SK-N-SH (cell line): ENCODE measurements around the gene DYNC1H1. TPM values are rescaled to one million over a fixed set of nuclear protein-coding genes. Genes with fewer than 3 reads are reported as not detected.

Experiments
- CTCF ChIA-PET: fragments of 300-600, 350-600 bp; formaldehyde crosslinking; extraction: SDS; loops from one replicate; lab custom pipeline; 2021; lab: Yijun Ruan, JAX
- POLR2A ChIA-PET: fragments of 350-600 bp; sonication (Branson Sonifier 250); formaldehyde crosslinking; extraction: SDS; loops from one replicate; lab custom pipeline; 2020; ENCODE audit warnings: antibody characterized with exemption, inconsistent platforms; lab: Yijun Ruan, JAX
- DNase-seq: peaks from one replicate; pipeline ENCODE4 v3.0.0; 2012
- H2AFZ ChIP-seq: fragments of 200-600 bp; sonication (generic); 2 replicates; pipeline ENCODE4 v1.8.1; 2016; ENCODE audit warnings: antibody characterized with exemption, mild to moderate bottlenecking, low read depth
- H3F3A ChIP-seq: fragments of 200-600 bp; sonication (generic); replicated peaks from 2 replicates; pipeline ENCODE3; 2016; ENCODE audit warnings: antibody characterized with exemption, mild to moderate bottlenecking; ENCODE audit not compliant: insufficient read depth
- H3K27ac ChIP-seq, 2 experiments: fragments of 200-500 bp in 1 of 2; fragments of 200-600 bp in 1 of 2; sonication (Bioruptor generic) in 1 of 2; sonication (generic), shearing (Covaris generic) in 1 of 2; 2 replicates each; pipeline versions ENCODE4 v1.5.1 to v1.6.1; 2014 to 2016; ENCODE audit warnings: low read depth in 2 of 2, inconsistent platforms in 1 of 2, low read length in 1 of 2, mild to moderate bottlenecking in 1 of 2, mixed read lengths in 1 of 2
- H3K27me3 ChIP-seq: fragments of 200-600 bp; sonication (generic), shearing (Covaris generic); 2 replicates; pipeline ENCODE4 v1.6.1; 2016; ENCODE audit warnings: mixed run types; ENCODE audit not compliant: insufficient read depth
- H3K36me3 ChIP-seq, 2 experiments: fragments of 200-500 bp in 1 of 2; fragments of 200-600 bp in 1 of 2; sonication (Bioruptor generic) in 1 of 2; sonication (generic) in 1 of 2; replicated peaks in 1 of 2; 2 replicates each; pipeline versions ENCODE3 to v1.5.1; 2014 to 2016; ENCODE audit warnings: low read length in 1 of 2, mild to moderate bottlenecking in 1 of 2; ENCODE audit not compliant: insufficient read depth in 2 of 2, control insufficient read depth in 1 of 2
- H3K4me1 ChIP-seq, 2 experiments: fragments of 200-500 bp in 1 of 2; fragments of 200-600 bp in 1 of 2; sonication (Bioruptor generic) in 1 of 2; sonication (generic), shearing (Covaris generic) in 1 of 2; 2 replicates each; pipeline versions ENCODE4 v1.5.1 to v1.6.1; 2014 to 2016; ENCODE audit warnings: low read depth in 1 of 2, low read length in 1 of 2, mixed run types in 1 of 2; ENCODE audit not compliant: insufficient read depth in 2 of 2, control insufficient read depth in 1 of 2
- H3K4me2 ChIP-seq: fragments of 200-600 bp; sonication (generic), shearing (Covaris generic); 2 replicates; pipeline ENCODE4 v1.6.1; 2017; ENCODE audit warnings: mixed run types
- H3K4me3 ChIP-seq, 2 experiments: fragments of 200-500 bp in 1 of 2; fragments of 200-600 bp in 1 of 2; sonication (Bioruptor generic) in 1 of 2; sonication (generic), shearing (Covaris generic) in 1 of 2; 2 replicates each; pipeline versions ENCODE4 v1.5.1 to v1.8.1; 2014 to 2016; ENCODE audit warnings: low read depth in 2 of 2, inconsistent platforms in 1 of 2, low read length in 1 of 2, mild to moderate bottlenecking in 1 of 2, mixed read lengths in 1 of 2, moderate library complexity in 1 of 2
- H3K79me2 ChIP-seq: fragments of 200-600 bp; sonication (generic); 2 replicates; pipeline ENCODE4 v1.8.1; 2017; ENCODE audit warnings: mild to moderate bottlenecking; ENCODE audit not compliant: insufficient read depth
- H3K9ac ChIP-seq: fragments of 200-600 bp; sonication (generic); 2 replicates; pipeline ENCODE4 v1.6.1; 2017; ENCODE audit warnings: mixed run types
- H3K9me2 ChIP-seq: fragments of 200-600 bp; sonication (generic); 2 replicates; pipeline ENCODE4 v1.6.1; 2017; ENCODE audit warnings: mixed run types
- H3K9me3 ChIP-seq: fragments of 200-600 bp; sonication (generic); 2 replicates; pipeline ENCODE4 v1.6.1; 2017; ENCODE audit warnings: mixed run types, mild to moderate bottlenecking, moderate library complexity
- H4K20me1 ChIP-seq: fragments of 200-600 bp; sonication (generic); 2 replicates; pipeline ENCODE4 v1.6.1; 2017; ENCODE audit warnings: mild to moderate bottlenecking, mixed run types; ENCODE audit not compliant: insufficient read depth
- CHD2 ChIP-seq: fragments of 150-350 bp; IDR thresholded peaks from 2 replicates; pipeline ENCODE4 v1.6.1; 2018; ENCODE audit warnings: low read length; ENCODE audit not compliant: partially characterized antibody
- EZH2phosphoT487 ChIP-seq: fragments of 200-600 bp; sonication (generic); IDR thresholded peaks from 2 replicates; pipeline ENCODE4 v1.6.1; 2017; ENCODE audit warnings: low read depth, mixed run types, mild to moderate bottlenecking, antibody characterized with exemption, moderate library complexity, borderline replicate concordance
- FOSL2 ChIP-seq: IDR thresholded peaks from 2 replicates; pipeline ENCODE4 v1.4.0; 2012; ENCODE audit warnings: low read depth, mild to moderate bottlenecking, moderate library complexity, borderline replicate concordance
- FOXJ3 ChIP-seq: sonication (generic); formaldehyde crosslinking; IDR thresholded peaks from 2 replicates; pipeline ENCODE4 v1.5.1; 2020; ENCODE audit warnings: mild to moderate bottlenecking, missing genetic modification reagents
- FOXM1 ChIP-seq: IDR thresholded peaks from 2 replicates; pipeline ENCODE4 v1.4.0; 2012; ENCODE audit warnings: low read depth, mild to moderate bottlenecking
- MEF2A ChIP-seq: IDR thresholded peaks from 2 replicates; pipeline ENCODE4 v1.4.0; 2012; ENCODE audit warnings: low read depth, borderline replicate concordance
- MXI1 ChIP-seq: IDR thresholded peaks from 2 replicates; pipeline ENCODE4 v1.6.1; 2012; ENCODE audit warnings: mild to moderate bottlenecking, low read depth, low read length, improper control_type of control experiment
- NRF1 ChIP-seq: IDR thresholded peaks from 2 replicates; pipeline ENCODE4 v1.6.1; 2012; ENCODE audit warnings: low read depth, mild to moderate bottlenecking, low read length
- POLR2AphosphoS5 ChIP-seq: IDR thresholded peaks from 2 replicates; pipeline ENCODE4 v1.6.1; 2012; ENCODE audit warnings: low read depth, low read length
- RXRA ChIP-seq: IDR thresholded peaks from 2 replicates; pipeline ENCODE4 v1.4.0; 2012; ENCODE audit warnings: low read depth, mild to moderate bottlenecking, borderline replicate concordance
- SMC3 ChIP-seq: IDR thresholded peaks from 2 replicates; pipeline ENCODE4 v1.6.1; 2012; ENCODE audit warnings: low read depth, low read length, improper control_type of control experiment
- TCF12 ChIP-seq: IDR thresholded peaks from 2 replicates; pipeline ENCODE4 v1.4.0; 2012
- TEAD4 ChIP-seq: IDR thresholded peaks from 2 replicates; pipeline ENCODE4 v1.4.0; 2012; ENCODE audit warnings: mild to moderate bottlenecking, borderline replicate concordance; ENCODE audit not compliant: insufficient read depth
- YY1 ChIP-seq: IDR thresholded peaks from 2 replicates; pipeline ENCODE4 v1.4.0; 2012; ENCODE audit warnings: low read depth, mild to moderate bottlenecking
- WGBS: methylation state at CpG from one replicate; pipeline ENCODE4 v1.1.6; 2017; ENCODE audit warnings: low lambda C conversion rate; 5-methylcytosine and 5-hydroxymethylcytosine counted together
- polyA plus RNA-seq, 3 experiments: library from polyadenylated mRNA; depleted of rRNA; stranded (reverse); fragments of >200 nt; gene quantifications; 2 replicates each; pipeline ENCODE4 v1.2.3, GENCODE V29; 2012
- TF ChIP-seq, protein P1 (sequence below): IDR thresholded peaks from 2 replicates; pipeline ENCODE4 v1.4.0; 2012; ENCODE audit warnings: low read depth, borderline replicate concordance
- TF ChIP-seq, protein P2 (sequence below): IDR thresholded peaks from 2 replicates; pipeline ENCODE4 v1.4.0; 2012; ENCODE audit warnings: low read depth, borderline replicate concordance
- TF ChIP-seq, protein P3 (sequence below): fragments of 150-350 bp; IDR thresholded peaks from 2 replicates; pipeline ENCODE4 v1.6.1; 2016; ENCODE audit warnings: mild to moderate bottlenecking, low read depth, low read length
- TF ChIP-seq, protein P4 (sequence below): fragments of 200-600 bp; sonication (generic); IDR thresholded peaks from 2 replicates; pipeline ENCODE4 v1.6.1; 2017; ENCODE audit warnings: antibody characterized with exemption, mild to moderate bottlenecking, moderate library complexity
- TF ChIP-seq, protein P5 (sequence below): IDR thresholded peaks from 2 replicates; pipeline ENCODE4; 2012

DYNC1H1 gene
- polyA plus RNA-seq, 1 of the 3 experiments (the other 2 are of a cell fraction), result 140 TPM

DNA sequence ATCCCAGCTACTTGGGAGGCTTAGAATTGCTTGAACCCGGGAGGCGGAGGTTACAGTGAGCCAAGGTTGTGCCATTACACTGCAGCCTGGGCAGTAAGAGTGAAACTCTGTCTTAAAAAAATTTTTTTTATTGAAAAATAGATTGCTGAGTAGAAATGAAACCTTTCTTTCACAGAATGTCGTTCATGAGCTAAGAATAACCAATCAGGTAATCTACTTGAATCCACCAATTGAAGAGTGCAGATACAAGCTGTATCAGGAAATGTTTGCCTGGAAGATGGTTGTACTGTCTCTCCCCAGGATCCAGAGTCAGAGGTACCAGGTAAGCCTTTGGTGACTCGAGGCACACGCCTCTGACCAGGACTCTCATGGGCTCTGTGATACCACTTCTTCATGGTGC, 27.0 kb downstream of the DYNC1H1 start:
- H3K4me2 ChIP-seq, result no peak overlapping the region
- H3K9me3 ChIP-seq, result no peaks in the 10 kb centered on the region
- H3K36me3 ChIP-seq, result peaks cover 79 to 90% of the 10 kb centered on the region in 2 experiments
- WGBS, result 85% methylated on average over 5 of the region's 5 CpGs
- H3K9me2 ChIP-seq, result no peaks in the 10 kb centered on the region
- no peak for DNase-seq
- H3K4me1 ChIP-seq, result peaks cover 0 to 1% of the 10 kb centered on the region in 2 experiments; a peak in 1 of 4 replicates
- H3K9ac ChIP-seq, result no peak overlapping the region
- H3K79me2 ChIP-seq, result peaks cover 46% of the 10 kb centered on the region
- ChIA-PET CTCF (interaction anchor here (0.7 to 1.7 kb wide), 2 partner anchors 30 to 284 kb away, joined by 3 to 11 read pairs; no protein-coding TSS in a partner anchor), POLR2A (no interaction called here)
- H3K27me3 ChIP-seq, result no peaks in the 10 kb centered on the region
- H3F3A ChIP-seq, result no peaks in the 10 kb centered on the region
- no peak overlapping the region for H3K4me3 ChIP-seq
- no peak overlapping the region for H2AFZ ChIP-seq
- TF ChIP-seq, protein P1, sequence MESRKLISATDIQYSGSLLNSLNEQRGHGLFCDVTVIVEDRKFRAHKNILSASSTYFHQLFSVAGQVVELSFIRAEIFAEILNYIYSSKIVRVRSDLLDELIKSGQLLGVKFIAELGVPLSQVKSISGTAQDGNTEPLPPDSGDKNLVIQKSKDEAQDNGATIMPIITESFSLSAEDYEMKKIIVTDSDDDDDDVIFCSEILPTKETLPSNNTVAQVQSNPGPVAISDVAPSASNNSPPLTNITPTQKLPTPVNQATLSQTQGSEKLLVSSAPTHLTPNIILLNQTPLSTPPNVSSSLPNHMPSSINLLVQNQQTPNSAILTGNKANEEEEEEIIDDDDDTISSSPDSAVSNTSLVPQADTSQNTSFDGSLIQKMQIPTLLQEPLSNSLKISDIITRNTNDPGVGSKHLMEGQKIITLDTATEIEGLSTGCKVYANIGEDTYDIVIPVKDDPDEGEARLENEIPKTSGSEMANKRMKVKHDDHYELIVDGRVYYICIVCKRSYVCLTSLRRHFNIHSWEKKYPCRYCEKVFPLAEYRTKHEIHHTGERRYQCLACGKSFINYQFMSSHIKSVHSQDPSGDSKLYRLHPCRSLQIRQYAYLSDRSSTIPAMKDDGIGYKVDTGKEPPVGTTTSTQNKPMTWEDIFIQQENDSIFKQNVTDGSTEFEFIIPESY, result no peak
- TF ChIP-seq RXRA (no peak), MEF2A (no peak), TEAD4 (no peak), SMC3 (no peak), YY1 (no peak), TCF12 (no peak), EZH2phosphoT487 (no peak), MXI1 (no peak), POLR2AphosphoS5 (no peak), FOXJ3 (no peak), NRF1 (no peak), FOXM1 (no peak)
- TF ChIP-seq, protein P2, sequence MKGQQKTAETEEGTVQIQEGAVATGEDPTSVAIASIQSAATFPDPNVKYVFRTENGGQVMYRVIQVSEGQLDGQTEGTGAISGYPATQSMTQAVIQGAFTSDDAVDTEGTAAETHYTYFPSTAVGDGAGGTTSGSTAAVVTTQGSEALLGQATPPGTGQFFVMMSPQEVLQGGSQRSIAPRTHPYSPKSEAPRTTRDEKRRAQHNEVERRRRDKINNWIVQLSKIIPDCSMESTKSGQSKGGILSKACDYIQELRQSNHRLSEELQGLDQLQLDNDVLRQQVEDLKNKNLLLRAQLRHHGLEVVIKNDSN, result no peak
- TF ChIP-seq, protein P3, sequence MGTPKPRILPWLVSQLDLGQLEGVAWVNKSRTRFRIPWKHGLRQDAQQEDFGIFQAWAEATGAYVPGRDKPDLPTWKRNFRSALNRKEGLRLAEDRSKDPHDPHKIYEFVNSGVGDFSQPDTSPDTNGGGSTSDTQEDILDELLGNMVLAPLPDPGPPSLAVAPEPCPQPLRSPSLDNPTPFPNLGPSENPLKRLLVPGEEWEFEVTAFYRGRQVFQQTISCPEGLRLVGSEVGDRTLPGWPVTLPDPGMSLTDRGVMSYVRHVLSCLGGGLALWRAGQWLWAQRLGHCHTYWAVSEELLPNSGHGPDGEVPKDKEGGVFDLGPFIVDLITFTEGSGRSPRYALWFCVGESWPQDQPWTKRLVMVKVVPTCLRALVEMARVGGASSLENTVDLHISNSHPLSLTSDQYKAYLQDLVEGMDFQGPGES, result no peak
- no peak overlapping the region for H3K27ac ChIP-seq
- H4K20me1 ChIP-seq, result peaks cover 22% of the 10 kb centered on the region; the same call in 1 of the 2 replicates

DNA sequence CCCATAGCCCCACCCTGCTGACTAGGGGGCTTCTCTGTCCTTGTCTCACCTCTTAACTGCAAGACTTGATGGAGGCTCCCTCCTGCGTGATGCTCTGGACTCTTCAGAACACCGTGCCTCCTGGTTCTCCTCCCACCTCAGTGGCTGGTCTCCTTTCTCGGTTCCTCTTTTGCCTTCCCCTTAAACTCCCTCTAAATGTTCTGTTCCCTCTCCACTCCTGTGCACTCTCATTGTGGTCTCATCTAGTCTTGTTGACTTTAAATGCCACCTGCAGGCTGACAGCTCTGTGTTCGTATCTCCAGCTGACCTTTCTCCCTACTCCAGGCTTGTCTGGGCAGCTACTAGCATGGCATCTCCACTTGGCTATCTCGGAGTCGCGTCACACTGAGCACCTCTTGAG, 28.3 kb downstream of the DYNC1H1 start:
- CTCF ChIA-PET, result interaction anchor here (1.9 kb wide), 1 partner anchor 31 kb away, joined by 8 read pairs; no protein-coding TSS in a partner anchor
- TF ChIP-seq TCF12 (no peak), FOSL2 (no peak), MXI1 (no peak), POLR2AphosphoS5 (no peak), CHD2 (no peak), SMC3 (no peak)
- TF ChIP-seq, protein P4, sequence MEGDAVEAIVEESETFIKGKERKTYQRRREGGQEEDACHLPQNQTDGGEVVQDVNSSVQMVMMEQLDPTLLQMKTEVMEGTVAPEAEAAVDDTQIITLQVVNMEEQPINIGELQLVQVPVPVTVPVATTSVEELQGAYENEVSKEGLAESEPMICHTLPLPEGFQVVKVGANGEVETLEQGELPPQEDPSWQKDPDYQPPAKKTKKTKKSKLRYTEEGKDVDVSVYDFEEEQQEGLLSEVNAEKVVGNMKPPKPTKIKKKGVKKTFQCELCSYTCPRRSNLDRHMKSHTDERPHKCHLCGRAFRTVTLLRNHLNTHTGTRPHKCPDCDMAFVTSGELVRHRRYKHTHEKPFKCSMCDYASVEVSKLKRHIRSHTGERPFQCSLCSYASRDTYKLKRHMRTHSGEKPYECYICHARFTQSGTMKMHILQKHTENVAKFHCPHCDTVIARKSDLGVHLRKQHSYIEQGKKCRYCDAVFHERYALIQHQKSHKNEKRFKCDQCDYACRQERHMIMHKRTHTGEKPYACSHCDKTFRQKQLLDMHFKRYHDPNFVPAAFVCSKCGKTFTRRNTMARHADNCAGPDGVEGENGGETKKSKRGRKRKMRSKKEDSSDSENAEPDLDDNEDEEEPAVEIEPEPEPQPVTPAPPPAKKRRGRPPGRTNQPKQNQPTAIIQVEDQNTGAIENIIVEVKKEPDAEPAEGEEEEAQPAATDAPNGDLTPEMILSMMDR, result no peak
- TF ChIP-seq, protein P3, result no peak
- TF ChIP-seq, protein P5, sequence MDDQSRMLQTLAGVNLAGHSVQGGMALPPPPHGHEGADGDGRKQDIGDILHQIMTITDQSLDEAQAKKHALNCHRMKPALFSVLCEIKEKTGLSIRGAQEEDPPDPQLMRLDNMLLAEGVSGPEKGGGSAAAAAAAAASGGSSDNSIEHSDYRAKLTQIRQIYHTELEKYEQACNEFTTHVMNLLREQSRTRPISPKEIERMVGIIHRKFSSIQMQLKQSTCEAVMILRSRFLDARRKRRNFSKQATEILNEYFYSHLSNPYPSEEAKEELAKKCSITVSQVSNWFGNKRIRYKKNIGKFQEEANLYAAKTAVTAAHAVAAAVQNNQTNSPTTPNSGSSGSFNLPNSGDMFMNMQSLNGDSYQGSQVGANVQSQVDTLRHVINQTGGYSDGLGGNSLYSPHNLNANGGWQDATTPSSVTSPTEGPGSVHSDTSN, result no peak
- TF ChIP-seq, protein P2, result no peak

More for the DNA sequence above, 28.3 kb downstream of the DYNC1H1 start:
- H3K4me2 ChIP-seq, result no peak overlapping the region
- H3K4me1 ChIP-seq, result peaks cover 0 to 13% of the 10 kb centered on the region in 2 experiments; a peak in 2 of 4 replicates
- WGBS, result 96% methylated on average over 7 of the region's 7 CpGs
- no peaks in the 10 kb centered on the region for H3K9me2 ChIP-seq
- no peak overlapping the region for H3K9ac ChIP-seq
- DNase-seq, result no peak
- no peak overlapping the region for H3K27ac ChIP-seq
- no peak overlapping the region for H2AFZ ChIP-seq
- H3F3A ChIP-seq, result no peaks in the 10 kb centered on the region
- no peaks in the 10 kb centered on the region for H3K9me3 ChIP-seq
- POLR2A ChIA-PET, result no interaction called here
- peaks cover 41% of the 10 kb centered on the region for H3K79me2 ChIP-seq
- H3K27me3 ChIP-seq, result no peaks in the 10 kb centered on the region
- no peak overlapping the region for H3K4me3 ChIP-seq
- peaks cover 77 to 89% of the 10 kb centered on the region in 2 experiments for H3K36me3 ChIP-seq
- peaks cover 12% of the 10 kb centered on the region; the same call in 1 of the 2 replicates for H4K20me1 ChIP-seq
